Stimulated activated CD8-positive, alpha-beta memory T cell treated with anti-CD3 and anti-CD28 coated beads, Interleukin-7, amount 100 ng/mL, for 48 hours (primary cell): Measurements from ENCODE around the gene DCXR.

Source experiments
- DNase-seq, 2 donors: peaks; one replicate each; pipeline ENCODE4 v3.0.0-alpha.2; 2020; ENCODE audit warnings: low read depth in 1 of 2; ENCODE audit errors: extremely low read depth in 1 of 2

The DCXR gene

DNA sequence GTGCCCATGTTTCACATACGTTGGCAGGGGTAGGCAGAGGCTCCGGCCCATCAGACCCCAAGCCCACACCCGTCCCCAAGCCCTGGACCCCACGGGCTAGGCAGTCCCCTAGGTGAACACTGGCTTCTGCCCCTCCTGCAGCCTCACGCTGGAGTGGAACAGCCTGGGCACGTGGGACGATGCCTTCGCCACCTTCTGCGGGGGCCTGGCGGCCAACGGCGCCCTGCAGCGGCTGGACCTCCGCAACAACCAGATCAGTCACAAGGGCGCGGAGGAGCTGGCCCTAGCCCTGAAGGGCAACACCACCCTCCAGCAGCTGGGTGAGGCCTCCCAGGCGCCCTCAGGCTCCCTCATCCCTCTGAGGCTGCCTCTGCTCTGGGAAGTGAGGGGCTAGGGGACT is 12.6 kb downstream of the DCXR start:
- no peak for DNase-seq

DNA sequence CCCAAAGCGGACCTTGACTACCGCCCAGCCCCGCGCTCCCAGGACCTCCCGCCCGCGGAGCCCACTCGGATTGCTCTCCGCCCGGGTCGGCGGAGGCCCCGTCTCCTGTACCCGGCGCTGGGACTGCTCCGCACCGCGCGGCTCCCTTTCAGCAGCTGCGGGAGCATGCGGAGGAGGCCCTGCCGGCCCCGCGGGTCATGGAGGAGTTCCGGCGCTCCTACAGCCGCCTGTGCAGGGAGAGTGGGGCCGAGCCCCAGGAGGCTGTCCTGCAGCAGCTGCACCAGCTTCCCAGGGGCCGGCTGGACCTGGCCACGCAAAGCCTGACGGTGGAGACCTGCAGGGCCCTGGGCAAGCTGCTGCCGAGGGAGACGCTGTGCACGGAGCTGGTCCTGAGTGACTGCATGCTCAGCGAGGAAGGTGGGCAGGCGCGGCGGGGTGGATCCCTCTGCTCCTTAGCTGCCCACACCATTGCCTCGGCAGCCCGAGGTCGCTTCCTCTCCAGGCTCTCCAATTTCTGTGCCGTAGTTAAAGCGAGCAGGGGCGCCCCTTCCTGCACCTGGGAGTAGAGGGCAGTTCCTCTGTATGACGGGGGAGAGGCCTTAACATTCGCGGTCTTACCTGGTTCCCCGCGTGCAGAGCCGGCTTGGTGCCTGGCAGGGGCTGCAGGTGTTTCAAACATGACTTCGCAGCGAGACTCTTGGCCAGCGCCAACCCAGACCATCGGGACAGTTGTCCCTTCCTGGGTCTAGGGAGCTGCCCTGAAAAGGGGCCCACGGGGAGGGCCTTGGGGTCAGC is 13.9 kb downstream of the DCXR start:
- DNase-seq: no peak

DNA sequence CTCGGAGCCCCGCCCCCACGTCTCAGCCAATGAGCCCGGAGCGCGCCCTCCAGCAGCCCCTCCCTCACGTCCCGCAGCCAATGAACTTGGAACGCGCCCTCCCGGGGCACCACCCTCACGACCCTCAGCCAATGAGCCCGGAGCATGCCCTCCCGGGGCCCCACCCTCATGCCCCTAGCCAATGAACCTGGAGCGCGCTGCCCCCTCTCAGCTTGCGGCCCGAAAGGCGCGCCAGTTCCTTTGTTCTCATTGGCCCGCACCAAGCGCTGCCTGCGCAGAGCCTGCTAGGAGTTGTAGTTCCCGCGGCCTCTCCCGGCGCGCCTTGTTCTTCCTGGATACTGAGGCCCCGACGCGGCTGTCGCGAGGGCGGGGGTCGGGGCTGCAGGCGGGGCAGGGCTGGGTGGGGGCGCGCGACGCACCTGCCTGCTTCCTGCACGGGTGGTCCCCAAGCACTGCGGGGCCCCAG is 14.5 kb downstream of the DCXR start, which contains the start of gene LRRC45:
LRRC45 (plus strand) TSS at position 325 of the 466 bp plus-strand sequence. CDS start 339 bp downstream, outside the sequence.
- peak; percentile 99 to 100 for DNase-seq

DNA sequence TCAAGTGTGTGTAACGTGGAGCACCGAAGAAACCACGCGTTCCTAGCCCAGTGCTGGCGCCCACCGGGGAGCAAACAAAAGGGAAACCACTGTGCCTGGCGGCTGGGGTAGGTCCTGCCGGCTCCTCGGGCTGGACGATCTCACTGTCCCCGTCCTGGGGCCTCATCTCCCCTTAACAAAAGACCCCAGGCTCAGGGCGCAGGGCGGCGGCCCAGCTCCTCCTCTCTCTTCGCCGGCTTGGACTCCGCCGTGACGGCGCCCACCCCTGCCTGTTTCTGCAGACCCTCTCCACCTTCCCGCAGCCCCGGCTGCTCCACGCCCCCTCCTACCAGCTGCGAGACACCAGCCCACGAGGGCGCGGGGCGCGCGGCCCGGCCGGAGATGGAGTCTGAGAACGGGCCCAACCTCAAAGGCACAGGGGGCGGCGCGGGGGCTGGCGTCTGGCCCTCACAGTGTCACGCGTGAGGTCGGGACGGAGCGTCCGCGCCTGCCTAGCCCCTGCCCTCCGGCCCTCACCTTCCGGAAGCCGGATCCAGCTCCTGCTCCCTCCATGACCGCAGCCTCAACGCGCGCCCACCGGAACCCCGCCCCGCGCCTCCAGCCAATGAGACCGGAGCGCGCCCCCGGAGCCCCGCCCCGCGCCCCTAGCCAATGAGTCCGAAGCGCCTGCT is 15.1 kb downstream of the DCXR start, which contains the start of gene CENPX:
CENPX (minus strand) TSS at position 569 of the 671 bp plus-strand sequence; CDS start at position 552, 17 bp downstream.
- no peak for DNase-seq

DNA sequence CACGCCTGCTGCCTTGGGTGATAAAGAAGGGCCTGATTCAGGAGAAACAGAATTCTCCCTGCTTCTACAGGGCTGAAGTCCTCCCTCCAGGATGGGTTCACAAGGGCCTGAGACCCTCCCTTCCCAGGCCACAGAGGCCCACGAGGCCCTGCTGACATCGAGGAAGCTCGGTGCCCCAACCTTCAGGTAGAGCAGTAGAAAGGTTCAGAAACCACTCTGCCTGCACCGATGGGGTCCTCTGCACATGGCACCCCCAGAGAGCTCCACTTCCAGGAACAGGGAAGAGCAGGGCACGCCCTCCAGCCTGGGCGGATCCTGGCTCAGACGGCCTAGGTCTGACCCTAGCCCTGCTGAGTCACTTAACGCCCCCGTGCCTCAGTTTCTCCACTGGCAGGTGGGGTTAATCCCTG is 15.6 kb downstream of the DCXR start:
- DNase-seq: no peak

DNA sequence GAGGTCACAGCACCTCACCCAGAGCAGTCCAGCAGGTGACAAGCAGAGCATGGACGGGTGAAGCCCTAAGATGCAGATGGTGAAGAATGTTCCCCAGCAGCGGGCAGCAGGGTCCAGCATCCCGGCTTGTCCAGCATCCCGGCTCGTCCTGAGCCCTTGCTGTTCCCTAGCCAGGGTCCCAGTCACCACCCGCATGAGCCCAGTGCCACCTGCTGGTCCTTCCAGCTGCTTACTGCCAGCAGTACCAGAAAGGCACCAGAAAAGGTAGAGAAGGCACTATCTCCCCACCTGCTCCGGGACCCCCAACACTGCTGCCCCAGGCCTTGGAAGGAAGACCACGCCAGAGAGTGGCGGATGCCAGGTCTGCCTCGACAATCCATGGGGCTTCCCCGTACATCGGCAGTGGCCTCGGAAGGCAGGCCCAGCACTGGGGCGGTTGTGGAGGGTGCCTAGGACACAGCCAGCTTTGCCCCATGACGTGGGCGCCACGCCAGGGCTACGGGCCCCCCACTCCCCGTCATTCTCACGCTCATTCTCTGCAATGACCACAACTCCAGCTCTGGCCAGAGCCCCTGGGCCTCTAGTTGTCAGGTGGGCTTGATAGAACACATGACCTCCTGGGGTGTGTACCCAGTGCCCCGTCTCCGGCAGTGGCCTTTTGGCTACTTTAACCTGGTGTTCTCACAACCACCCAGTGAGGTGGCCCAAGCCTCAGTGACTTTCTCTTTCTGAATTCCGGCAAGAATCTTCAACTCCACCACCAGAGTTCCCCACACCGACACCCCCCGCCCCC is 16.2 kb downstream of the DCXR start:
- peak in 1 of 2 donors; percentile 47 for DNase-seq

DNA sequence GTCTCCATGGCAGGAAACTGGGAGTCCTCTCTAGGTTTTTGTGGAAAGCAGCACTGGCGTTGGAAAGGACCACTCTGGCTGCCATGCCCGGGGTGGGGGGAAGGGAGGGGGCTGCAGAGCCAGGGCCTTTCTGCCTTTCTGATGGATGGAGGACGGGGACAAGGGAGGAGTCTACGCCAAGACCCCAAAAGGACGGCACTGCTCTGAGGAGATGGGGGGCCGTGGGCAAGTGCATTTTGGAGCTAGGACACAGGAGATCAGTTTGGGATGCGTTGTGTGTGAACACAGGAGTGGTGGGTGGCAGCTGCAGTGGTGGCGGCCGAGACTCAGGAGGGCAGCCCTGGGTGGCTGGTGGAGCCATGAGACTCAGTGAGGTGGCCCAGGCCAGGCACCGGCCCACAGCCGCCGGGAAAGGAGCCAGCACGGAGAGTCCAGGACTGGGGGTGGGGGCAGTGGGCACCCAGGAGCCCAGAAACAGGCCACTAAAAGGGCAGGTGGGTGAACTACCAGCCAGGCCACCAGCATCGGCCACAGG is 16.9 kb downstream of the DCXR start:
- DNase-seq: no peak

DNA sequence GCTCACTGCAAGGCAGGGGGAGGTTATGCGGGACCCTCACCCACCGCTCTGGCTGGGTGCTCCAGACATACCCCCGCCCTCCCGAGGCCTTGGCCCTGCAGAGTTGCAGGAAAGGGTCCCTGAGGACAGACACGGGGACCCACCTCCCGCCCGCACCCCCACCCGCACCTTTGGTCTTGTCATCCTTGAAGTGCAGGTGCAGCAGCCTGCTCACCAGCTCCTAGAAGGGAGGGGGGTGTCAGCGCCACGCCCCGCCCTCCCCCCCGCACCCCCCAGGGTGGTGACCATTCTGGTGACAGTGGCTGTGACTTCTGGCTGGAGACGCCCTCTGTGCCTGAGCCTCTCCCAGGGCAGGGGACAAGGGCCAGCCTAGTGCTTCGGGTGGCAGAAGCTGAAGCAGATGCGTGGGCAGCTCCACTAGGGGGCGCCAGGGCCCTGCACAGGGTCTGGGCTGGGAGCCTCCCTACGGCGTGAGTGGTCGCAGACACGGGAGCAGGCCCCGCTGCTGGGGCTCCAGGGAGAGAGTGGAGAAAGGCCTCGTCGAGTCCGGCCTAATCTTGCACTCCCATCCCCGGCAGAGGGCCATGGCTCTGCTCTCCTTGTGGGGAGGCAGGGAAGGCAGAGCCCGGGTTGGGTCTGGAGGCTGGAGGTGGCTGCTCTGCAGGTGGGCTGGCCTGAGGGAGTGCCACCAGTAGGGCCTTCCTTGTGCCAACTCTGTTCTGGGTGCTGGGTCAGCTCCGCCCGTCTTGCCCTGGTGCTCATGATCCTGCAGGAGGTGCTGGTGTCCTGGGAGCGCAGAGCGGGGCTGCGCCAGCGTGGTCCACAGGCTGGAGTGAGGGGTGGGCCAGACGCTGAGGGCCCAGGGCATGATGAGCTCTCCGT is 17.6 kb downstream of the DCXR start:
- peak in 1 of 2 donors; percentile 55 for DNase-seq

DNA sequence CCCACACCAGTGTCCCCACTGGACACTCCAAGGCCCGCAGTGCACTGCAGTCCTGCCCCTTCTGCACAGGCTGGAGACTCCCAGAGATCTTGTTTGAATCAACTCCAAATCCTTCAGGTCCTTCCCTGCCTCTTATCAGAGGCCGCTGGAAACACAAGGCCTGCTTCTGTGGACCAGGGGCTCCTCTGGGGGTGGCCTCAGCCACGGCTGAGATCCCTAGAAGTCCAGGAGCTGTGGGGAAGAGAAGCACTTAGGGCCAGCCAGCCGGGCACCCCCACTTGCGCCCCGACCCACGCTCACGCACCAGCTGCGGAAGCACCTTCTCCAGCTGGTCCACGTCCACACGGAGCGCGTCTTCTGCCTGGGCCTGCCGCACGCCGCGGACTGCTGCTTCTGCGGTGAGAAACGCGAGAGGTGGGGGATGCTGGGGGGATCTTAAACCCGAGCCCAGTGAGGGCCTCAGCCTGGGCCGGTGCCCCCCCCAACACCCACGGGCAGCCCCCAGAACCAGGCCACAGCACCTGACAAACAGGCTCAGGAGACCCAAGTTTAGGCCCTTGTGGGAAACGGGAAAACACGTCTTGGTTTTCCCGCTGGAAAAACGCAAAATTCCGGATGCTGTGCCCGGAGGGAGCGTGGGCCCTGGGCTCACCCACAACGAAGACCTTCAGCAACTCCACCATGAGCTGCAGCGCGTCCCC is 18.4 kb downstream of the DCXR start:
- no peak for DNase-seq

DNA sequence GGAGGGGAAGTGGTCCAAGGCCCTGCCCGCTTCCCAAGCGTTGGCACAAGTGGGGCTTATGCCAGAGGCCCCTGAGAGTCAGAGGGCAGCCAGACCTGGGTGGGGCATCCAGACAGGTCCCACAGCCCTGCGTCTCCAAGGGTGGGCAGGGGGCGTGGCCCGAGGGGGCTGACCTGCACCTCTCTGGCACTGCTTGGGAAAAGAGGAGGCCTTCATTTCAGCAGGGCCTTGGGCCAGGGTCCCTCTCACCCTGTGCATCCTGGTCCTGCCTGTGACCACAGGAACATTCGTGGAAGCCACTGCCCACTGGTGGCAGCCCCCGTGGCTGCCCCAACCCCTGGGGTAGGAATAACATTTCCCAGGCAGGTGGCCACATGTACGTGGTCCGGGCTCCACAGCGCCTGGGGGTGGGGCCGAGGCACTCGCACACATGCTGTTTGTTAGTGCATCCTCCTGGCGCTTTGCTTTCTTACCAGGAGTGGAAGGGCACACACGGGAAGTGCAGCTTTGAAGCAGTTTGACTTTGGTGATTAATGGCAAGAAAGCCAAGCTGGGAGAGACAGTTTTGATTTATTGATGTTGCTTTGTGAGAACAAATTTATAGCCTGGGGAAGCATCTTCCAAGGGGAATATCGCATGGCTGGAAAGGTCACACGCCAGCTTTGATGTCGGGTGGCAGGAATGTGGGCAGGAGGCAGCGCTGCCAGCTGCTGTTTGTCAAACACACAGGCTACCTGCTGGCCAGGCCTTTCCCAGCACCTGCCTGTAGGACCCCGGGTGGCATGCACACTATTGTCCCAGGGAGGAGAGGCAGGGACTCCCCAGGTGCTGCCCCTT is 19.1 kb downstream of the DCXR start:
- DNase-seq: no peak

DNA sequence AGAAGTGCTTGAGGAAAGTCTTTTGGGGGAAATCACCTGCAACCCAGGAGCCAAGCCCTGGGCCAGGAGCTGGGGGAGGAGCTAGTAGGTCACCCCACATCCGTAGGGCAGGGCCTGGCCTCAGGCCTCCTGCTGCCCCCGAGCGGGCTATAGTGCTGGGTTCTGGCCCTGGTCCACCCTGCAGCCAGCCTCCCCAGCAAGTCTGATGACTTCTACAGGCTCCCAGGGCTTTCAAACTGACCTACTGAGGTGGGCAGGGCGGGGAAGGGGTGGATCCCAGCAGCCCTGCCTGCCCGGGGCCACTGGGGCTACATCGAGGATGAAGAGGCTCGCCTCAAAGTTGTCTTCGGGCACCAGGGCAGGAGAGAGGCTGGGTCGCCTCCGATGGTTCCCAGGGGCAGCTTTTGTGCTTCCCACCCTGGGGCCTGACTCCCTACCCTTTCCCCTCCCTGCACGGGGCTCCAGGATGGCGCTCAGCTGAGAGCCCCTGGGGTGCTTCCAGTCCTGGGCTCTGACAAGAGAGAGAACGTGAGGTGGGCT is 19.8 kb downstream of the DCXR start:
- DNase-seq: no peak

DNA sequence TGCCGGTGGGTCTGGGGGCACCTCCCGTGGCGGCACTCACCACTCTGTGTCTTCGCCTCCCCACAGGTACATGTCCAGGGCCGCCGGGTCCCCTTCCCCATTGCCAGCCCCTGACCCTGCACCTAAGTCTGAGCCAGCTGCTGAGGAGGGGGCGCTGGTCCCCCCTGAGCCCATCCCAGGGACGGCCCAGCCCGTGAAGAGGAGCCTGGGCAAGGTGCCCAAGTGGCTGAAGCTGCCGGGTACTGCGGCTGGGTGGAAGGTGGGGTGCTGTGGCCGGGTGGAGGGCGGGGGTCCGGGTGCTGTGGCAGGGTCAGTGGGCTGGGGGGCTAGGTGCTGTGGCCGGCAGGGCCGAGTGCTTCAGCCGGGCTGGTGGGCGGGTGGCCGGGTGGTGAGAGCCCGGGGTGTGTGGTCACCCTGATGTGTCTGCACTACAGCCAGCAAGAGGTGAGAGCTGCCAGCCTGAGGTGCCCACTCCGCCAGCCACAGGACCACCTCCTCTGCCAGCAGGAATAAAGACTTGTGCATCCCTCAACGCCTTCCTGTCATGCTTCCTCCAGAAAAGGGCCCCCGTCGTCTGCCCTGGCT is 20.5 kb downstream of the DCXR start:
- no peak for DNase-seq

DNA sequence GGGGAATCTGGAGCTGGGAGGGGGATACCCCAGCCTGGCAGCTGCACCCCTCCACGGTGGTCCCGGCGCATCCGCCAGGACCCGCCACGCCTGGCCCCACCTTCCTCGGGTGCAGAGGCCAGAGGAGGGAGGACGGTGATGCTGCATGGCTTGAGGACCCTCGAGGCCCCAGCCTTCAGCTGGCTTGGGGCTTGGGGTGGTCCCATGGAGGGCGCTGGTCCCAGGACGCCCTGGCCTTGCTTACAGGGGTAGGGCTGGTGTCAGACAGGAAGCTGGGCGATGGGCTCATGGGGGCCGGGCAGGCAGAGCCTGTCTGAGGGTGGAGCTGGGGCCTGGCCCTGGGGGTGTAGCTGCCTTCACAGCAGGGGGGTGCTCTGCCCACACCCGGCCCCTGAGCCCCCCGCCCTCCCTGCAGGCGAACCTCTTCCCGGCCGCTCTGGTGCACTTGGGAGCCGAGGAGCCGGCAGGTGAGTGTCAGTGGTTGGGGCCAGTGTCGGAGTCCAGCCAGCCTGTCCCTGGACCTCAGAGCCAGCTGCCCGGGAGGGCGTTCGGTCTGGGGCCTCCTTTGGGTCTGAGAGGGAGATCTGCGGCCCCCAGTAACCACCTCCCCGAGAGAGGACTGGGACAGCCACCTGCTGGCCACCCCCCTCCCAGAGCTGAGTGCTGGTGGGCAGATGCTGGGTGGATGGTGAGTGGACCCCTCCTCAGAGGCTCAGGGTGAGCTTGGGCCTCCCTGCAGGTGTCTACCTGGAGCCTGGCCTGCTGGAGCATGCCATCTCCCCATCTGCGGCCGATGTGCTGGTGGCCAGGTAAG is 21.2 kb downstream of the DCXR start:
- DNase-seq: no peak

DNA sequence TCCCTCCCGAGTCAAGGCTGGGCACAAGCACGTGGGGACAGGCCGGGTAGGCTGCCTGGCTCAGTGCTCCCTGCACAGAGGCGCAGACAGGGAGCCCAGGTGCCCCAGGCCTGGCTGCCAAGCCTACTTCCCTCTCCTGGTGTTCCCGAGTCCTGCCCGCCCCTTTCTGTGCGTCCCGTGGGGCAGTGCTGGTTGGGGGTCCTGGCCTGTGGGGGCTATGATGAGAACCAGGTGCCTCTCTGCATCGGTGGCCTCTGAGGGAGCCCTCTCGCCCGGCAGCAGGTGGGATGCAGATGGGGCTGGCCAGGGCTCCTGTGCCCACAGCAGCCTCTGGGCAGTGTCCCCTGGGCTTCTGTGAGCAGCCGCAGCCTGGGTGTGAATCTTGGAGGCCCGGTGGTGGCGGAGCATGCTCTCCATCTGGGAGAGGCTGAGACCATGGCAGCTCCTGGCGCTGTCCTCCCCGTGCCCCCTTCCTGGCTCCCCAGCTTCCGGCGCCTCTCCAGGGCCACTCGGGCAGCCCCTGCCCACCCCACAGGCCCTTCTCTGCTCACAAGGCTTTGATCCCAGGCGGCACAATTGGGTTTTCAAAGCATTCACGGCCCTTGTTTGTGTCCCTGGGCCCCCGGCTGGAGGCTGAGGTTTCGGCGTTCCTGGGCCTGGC is 22.1 kb downstream of the DCXR start:
- DNase-seq: no peak

DNA sequence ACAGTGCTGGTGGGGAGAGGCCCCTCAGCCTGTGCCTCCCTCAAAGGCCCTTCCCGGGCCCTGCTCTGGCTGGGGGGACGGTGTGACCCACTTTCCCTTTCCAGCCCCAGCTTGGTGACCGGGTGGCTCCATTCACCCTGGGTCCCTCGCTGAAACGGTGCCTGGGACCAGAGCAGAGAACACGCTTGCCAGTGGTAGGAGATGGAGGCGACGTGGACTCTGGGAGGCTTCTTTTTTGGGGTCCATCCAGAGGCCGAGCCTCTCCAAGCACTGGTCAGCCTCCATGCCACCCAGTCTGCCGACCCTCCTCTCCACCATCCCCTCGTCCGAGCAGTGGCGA is 22.6 kb downstream of the DCXR start:
- DNase-seq: no peak

DNA sequence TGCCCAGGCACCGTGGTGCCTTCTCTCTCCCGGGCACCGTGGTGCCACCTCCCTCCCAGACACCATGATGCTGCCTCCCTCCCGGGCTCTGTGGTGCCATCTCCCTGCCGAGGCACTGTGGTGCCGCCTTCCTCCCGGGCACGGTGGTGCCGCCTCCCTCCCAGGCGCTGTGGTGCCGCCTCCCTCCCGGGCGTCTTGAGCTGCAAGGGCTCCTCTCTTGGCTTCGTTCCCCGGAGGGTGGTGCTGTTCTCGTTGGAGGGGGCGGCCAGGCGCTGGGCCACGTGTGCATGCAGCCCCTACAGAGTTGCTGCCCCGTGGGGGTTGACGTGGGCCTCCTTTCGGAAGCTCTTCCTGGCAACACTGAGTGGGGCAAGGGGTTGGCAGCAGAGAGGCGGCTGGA is 23.1 kb downstream of the DCXR start:
- no peak for DNase-seq
